GM12872 (cell line): ENCODE measurements around the gene FGF3.

Experiments
- CTCF ChIP-seq: IDR thresholded peaks from 3 replicates; pipeline ENCODE4 v1.5.1; 2011; ENCODE audit warnings: low read depth, mild to moderate bottlenecking, low read length, moderate library complexity; ENCODE audit not compliant: insufficient read depth

Gene FGF3

GRCh38 chr11:69836401-69836800 lies 17.2 kb upstream of the FGF3 start:
- TF ChIP-seq CTCF = no peak

- no peak for TF ChIP-seq CTCF
Observed at GRCh38 chr11:69834811-69835800, 15.9 kb upstream of the FGF3 start.

GRCh38 chr11:69834251-69834650 lies 15.0 kb upstream of the FGF3 start:
- TF ChIP-seq CTCF = no peak

- no peak for TF ChIP-seq CTCF
Observed at GRCh38 chr11:69832561-69833413, 13.6 kb upstream of the FGF3 start.

GRCh38 chr11:69831985-69832384 lies 12.8 kb upstream of the FGF3 start:
- TF ChIP-seq CTCF = no peak

- no peak for TF ChIP-seq CTCF
Observed at GRCh38 chr11:69830086-69830485, 10.9 kb upstream of the FGF3 start.

- TF ChIP-seq CTCF = no peak
Observed at GRCh38 chr11:69828971-69829344, 9.7 kb upstream of the FGF3 start.
